GM21360 (cell line): ENCODE data around the gene ADRA2B.
"Not testable (repeated sequence)": the region's sequence is repeated elsewhere in the genome, so short reads cannot be mapped to it uniquely, and the experiment has no call there.

Experiments
- ATAC-seq: cut with Tn5 transposase; IDR thresholded peaks from one replicate; pipeline ENCODE4 v1.9.1; 2021; ENCODE audit warnings: mild to moderate bottlenecking, moderate library complexity; ENCODE audit not compliant: unreplicated experiment

Gene ADRA2B

DNA sequence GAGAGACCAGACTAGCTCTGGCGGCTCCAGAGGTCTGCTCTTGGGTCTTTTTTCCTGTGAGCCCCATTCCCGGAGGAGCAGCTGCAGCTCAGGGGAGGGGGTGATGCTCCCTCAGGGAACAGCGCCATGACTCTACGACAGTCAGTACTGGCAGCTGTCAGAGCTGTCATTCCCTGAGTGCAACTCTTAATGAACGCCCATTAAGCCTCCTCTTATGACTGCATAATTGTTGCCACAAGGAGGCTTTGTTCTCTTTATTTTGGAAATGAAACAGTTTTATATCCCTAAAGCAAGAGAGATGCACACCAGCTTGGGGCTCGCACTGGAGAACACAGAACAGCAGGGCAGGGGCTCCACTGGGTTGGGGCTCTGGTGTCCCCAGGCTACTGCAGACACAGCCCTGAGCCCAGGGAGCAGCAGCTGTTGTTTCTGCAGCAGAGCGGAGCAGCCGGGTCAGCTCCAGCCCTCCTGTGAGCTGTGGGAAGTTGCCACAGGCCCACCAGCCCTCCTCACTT, 44.3 kb downstream of the ADRA2B start:
- not testable (repeated sequence) for ATAC-seq

DNA sequence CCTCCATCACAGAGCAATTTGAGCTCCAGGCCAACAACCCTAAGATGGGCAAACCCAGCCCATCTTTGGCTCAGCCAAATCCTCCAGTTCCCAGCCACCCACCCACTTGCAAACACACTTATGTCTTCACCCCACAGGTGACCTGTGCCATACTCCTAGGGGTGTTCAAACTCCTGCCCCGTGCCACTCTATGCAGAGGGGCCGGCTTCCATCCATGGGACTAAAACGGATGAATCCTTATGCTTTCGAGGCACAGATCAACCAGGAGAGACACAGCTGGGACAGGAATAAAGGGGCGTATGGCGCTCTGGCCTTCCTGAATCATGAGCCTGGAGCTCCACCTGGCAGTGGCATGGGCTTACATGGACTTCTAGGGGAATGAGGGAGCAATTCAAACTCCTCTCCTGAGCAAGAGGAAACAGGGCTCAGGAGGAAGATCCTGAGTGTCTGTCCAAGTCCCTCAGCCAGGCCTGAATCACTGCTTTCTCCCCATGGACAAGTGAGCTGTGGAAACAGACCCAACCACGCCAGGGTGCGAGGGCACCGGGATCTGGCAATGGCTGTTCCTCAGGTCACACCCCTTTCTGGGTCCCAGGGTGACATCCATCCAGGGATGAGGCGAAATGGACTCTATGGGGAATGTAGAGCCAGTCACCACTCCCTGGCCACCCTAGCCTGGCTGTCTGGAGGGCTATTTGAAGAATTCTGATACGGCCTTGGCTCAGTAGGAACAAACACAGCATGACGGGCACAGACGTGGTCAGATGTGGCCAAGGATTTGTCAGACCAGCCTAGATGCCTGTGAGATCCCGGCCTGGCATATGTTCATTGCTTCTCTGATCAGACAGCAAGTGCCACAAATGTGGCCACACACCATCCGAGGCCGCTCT, 45.0 kb downstream of the ADRA2B start:
- ATAC-seq = not testable (repeated sequence)

DNA sequence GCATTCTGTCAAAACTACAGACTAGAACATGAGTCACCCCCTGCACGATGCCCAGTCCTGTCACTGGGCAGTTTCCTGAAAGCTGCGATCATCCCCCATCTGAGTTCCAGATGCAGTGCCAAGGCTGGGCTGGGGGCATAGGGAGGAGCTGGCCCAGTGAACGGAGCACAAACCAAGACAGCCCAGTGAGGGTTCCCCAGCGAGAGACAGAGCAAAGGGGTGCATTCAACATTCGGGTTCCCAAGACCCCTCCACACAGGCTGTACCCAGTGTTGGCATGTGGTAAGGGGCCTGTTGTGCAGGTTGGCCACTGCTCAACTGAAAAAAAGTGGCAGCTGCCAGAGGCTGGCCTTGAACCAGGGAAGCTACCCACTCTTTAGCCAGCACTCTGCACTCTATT, 46.0 kb downstream of the ADRA2B start:
- not testable (repeated sequence) for ATAC-seq

DNA sequence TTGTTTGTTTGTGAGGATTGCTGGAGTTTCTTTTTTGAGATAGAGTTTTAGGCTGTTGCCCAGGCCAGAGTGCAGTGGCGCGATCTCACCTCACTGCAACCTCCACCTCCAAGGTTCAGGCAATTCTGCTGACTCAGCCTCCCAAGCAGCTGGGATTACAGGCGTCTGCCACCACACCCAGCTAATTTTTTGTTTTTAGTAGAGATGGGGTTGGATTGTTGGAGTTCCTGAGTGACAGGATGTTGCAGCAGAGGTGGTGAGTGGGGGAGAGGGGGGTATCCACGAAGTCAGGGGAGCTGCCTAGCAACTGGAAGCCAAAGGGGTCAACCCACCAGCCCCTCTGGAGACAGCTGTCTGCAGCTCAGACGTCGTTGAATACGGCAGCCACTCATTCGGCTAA, 46.5 kb downstream of the ADRA2B start:
- ATAC-seq = not testable (repeated sequence)

DNA sequence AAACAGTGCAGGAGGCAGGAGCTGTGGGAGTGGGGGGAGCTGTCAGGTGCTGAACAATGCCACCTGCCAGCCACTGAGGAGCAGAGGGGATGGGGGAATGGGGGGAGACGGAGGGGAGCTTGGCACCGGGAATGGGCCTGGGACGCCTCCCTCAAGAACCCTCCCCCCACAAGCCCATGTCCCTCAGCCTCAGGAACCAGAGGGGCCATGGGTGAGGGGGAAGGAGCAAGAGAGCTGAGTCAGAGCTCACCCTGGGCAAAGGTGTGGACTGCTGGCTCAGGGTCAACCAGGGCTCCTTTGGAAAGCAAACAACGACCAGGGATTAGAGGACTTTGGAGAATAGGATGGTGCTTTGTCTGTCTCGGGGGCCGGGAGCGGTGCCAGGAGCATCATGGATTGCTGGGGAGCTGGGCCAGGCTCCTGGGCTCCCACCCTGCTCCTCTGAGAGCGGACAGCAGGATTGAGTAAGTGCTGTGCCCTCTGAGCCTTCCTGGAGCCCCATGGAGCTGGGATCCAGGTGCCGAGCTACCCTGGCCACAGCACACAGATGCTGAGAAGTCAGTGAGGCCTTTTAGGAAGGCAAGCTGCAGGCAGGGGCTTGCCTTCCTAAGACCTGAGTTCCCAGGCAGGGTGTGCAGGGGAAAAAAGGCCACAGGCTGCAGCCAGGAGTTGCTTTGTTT, 48.3 kb downstream of the ADRA2B start:
- not testable (repeated sequence) for ATAC-seq

DNA sequence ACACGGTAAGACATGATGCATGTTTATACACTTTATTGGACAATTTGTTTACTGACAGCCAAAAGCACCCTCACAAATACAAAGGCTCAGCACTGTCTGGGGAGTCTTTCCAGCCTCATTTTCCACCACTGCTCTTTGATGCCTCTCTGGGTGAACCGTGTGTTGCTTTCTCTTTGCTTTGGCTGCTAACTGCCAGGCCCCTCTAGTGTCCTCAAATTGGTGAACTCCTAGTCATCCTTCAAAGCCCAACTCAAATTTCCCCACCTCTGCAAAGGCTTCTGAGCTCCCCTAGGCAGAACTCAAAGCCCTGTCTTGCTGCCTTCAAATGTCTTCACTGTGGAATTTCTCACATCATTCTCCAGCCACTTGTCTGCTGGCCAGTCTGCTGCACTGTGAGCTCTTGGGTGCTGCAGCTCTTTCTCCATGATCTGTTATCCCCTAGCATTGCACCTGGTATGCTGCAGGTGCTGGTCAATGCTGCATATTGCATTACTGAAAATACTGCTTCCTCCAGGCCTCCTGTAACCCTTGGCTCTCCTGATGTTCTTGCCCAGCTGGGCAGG, 49.2 kb downstream of the ADRA2B start:
- ATAC-seq = not testable (repeated sequence)

GRCh38 chr2:96066511-96066910, 49.9 kb downstream of the ADRA2B start:
- ATAC-seq = not testable (repeated sequence)

GRCh38 chr2:96065954-96066353, 50.4 kb downstream of the ADRA2B start:
- not testable (repeated sequence) for ATAC-seq

DNA sequence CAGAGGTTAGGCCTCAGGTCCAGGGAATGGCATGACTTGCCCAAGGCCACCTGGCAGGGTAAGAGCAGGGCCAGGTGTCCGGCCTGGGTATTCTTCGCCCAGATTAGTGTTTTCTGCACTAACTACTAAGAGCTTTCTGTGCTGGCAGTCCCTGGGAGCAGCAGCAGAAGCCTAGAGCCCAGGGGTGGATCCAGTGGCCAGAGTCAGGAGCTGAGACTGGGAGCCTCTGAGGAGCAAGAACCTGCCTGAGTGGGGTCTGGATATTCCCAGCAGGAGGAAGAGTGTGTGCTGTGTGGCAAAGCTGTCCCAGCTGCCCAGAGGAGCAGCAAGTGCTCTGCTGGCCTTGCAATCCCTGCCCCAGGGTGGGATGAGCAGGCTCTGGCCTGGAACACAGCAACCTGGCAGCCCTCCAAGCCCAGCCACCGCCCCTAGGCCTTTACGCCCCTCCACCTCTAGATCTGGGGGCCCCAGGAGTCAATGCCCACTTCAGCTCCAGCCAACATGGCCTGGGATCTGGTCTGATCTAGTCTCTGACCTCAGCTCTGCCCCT, 50.9 kb downstream of the ADRA2B start:
- ATAC-seq = no peak

DNA sequence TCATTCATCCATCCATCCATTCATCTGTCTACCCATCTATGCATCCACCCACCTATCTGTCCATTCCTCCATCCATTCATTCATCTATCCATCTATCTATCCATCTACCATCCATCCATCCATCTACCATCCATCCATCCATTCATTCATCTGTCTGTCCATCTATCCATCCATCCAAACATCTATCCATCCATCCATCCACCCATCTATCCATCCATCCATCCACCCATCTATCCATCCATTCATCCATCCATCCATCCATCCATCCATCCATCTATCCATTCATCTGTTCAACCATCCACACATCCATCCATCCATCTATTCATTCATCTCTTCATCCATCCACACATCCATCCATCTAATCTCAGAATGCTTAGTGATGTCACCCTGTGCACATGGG, 51.6 kb downstream of the ADRA2B start:
- ATAC-seq = not testable (repeated sequence)

DNA sequence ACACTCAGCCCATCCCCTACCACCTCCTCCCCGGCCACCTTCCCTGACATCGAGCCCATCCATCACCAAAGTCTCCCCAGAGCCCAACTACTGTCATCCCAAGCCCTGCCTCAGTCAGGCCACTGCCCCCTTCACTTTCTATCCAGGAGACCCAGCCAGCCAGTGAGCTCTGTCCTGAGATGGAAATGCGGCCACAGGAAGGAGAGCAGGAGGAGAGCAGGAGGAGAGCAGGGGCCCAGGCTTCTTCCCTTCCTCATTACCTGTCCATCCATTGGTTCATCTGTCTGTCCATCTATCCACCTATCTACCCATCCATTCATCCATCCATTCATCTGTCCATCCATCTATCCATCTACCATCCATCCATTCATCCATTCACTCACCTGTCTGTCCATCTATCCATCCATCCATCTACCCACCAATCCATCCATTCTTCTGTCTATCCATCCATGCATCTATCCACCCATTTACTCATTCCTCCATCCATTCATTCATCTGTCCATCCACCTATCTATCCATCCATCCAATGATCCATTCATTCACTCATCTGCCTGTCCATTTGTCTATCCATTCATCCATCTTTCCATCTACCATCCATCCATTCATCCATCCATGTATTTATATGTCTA, 52.2 kb downstream of the ADRA2B start:
- ATAC-seq = not testable (repeated sequence)

GRCh38 chr2:96063116-96063899, 53.1 kb downstream of the ADRA2B start:
- ATAC-seq = not testable (repeated sequence)
